Neural cell (in vitro differentiated cells): ENCODE data around the gene AIMP2.
"Not testable (repeated sequence)": the region's sequence is repeated elsewhere in the genome, so short reads cannot be mapped to it uniquely, and the experiment has no call there.

Source experiments
- EP300 ChIP-seq: fragments of 450-650 bp; conservative IDR thresholded peaks from 2 replicates; pipeline ENCODE4 v1.6.1; 2014; ENCODE audit warnings: antibody characterized with exemption, mild to moderate bottlenecking, moderate library complexity; ENCODE audit not compliant: poor library complexity, severe bottlenecking
- EZH2 ChIP-seq: fragments of 200-600, 300-800 bp; shearing (Covaris generic), sonication (generic); IDR thresholded peaks from 2 replicates; pipeline ENCODE4 v1.6.1; 2014; ENCODE audit warnings: antibody characterized with exemption, low read length, borderline replicate concordance, mild to moderate bottlenecking; ENCODE audit not compliant: insufficient read depth, poor library complexity, severe bottlenecking
- POLR2AphosphoS5 ChIP-seq: IDR thresholded peaks from 2 replicates; pipeline ENCODE4 v1.6.1; 2012
- RAD21 ChIP-seq: fragments of 450-650 bp; conservative IDR thresholded peaks from 2 replicates; pipeline ENCODE4 v1.6.1; 2014; ENCODE audit warnings: antibody characterized with exemption, mild to moderate bottlenecking, moderate library complexity
- SMC3 ChIP-seq: fragments of 450-650 bp; conservative IDR thresholded peaks from 2 replicates; pipeline ENCODE4 v1.6.1; 2014; ENCODE audit warnings: antibody characterized with exemption, mild to moderate bottlenecking, moderate library complexity; ENCODE audit not compliant: poor library complexity
- TF ChIP-seq, protein P1 (sequence below): fragments of 450-650 bp; IDR thresholded peaks from 2 replicates; pipeline ENCODE4 v1.5.1; 2014; ENCODE audit warnings: antibody characterized with exemption, mild to moderate bottlenecking, moderate library complexity; ENCODE audit not compliant: poor library complexity, severe bottlenecking

DNA sequence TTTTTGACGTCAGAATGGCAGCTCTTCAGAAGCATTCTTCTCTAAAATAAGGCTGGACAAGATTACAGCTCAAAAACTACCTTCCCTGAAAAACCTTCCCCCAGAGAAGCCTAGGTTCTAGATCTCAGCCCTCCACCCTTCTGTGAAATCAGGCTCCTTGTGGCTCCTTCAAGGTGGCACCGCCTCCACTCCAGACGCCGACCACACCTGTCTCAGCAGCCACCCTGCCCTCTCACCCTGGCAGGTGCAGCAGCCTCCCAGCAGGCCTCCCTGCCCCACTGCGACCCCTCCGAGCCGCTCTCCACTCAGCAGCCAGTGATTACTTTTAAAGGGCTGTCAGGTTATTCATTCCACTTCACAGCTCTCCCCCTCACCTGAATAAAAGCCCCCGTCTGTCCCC, 35.5 kb upstream of the AIMP2 start:
- TF ChIP-seq, protein P1, sequence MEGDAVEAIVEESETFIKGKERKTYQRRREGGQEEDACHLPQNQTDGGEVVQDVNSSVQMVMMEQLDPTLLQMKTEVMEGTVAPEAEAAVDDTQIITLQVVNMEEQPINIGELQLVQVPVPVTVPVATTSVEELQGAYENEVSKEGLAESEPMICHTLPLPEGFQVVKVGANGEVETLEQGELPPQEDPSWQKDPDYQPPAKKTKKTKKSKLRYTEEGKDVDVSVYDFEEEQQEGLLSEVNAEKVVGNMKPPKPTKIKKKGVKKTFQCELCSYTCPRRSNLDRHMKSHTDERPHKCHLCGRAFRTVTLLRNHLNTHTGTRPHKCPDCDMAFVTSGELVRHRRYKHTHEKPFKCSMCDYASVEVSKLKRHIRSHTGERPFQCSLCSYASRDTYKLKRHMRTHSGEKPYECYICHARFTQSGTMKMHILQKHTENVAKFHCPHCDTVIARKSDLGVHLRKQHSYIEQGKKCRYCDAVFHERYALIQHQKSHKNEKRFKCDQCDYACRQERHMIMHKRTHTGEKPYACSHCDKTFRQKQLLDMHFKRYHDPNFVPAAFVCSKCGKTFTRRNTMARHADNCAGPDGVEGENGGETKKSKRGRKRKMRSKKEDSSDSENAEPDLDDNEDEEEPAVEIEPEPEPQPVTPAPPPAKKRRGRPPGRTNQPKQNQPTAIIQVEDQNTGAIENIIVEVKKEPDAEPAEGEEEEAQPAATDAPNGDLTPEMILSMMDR, result not testable (repeated sequence)
- not testable (repeated sequence) for TF ChIP-seq POLR2AphosphoS5, EZH2, EP300, RAD21, SMC3
